ENCODE measurements around the gene ALPK1.
A peak's percentile ranks its signal among the peaks of the same experiment; 100 is the strongest.

The ALPK1 gene

DNA sequence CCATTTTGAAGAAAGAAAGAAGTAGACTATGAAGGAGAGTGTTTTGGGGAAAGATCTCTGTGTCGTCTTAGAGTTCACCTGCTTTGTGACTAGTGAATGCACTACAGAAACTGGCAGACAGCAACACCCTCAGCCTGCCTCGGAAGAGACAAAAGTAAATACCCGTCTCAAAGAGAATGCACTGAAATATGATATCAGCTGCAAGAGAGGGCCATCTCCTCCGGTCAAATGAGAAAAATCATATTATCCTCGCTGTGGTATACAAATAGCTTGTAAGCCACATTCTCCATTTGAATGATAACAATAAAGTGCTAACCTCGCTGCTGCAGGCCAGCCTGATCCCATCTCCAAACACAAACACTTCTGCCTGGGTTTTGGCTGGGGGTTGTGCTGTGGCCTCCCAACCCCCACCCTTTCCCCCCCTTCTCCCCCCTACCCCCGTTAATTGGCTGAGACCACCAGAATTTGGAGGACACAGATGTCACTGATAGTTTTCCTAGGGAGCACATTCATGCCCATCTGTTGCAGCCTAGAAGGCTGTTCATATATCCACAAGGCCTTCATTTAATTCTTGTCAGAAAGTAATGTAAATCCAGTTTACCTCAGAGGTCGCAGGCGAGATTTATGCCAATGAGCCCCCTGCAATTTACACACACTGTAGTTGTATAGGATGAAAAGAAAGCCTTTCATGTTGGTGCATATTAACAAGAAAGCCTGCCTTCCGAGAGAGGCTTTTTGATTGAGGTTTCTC is 46.3 kb downstream of the ALPK1 start:
- DNase-seq (ENCODE audit: low read depth in 2 of 2): no peak
- H3K4me3 ChIP-seq (replicated peaks in 1 of 2; ENCODE audit: low read depth in 2 of 2, low read length in 2 of 2): no peak overlapping the region
- TF ChIP-seq, protein P1, sequence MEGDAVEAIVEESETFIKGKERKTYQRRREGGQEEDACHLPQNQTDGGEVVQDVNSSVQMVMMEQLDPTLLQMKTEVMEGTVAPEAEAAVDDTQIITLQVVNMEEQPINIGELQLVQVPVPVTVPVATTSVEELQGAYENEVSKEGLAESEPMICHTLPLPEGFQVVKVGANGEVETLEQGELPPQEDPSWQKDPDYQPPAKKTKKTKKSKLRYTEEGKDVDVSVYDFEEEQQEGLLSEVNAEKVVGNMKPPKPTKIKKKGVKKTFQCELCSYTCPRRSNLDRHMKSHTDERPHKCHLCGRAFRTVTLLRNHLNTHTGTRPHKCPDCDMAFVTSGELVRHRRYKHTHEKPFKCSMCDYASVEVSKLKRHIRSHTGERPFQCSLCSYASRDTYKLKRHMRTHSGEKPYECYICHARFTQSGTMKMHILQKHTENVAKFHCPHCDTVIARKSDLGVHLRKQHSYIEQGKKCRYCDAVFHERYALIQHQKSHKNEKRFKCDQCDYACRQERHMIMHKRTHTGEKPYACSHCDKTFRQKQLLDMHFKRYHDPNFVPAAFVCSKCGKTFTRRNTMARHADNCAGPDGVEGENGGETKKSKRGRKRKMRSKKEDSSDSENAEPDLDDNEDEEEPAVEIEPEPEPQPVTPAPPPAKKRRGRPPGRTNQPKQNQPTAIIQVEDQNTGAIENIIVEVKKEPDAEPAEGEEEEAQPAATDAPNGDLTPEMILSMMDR (IDR thresholded peaks at IDR 0.05; ENCODE audit: low read depth, low read length): no peak

DNA sequence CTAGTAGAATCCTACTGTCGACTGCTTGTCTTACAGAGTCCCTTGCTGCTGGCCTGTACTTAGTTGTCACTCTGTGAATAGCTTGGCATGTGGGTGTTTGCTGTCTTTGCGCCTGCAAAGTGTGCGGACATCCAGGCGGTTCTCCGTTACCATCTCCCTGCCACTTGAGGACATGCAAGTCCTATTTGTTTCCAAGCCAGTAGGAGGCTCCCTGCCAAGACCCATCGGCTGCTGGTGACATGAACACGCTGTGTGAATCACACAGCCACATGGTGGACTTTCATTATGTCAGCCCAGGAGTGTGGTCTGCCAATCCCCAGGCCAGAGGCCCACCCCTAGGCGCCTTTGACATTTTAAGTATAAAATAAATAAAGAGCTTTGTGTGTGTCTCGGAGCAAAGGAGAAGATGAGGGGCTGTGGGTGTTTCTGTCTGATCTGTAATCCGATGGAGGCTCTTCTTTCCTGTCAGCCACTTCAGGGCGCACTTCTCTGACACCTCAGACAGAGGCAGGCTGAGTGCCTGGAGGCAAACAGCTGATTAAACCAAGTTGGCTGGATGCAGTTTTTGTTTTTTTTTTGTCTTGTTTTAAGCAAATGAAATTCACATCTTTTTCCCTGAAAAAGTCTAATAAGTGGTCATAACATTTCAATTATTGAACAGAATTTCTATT is 51.5 kb downstream of the ALPK1 start:
- DNase-seq (ENCODE audit: low read depth in 2 of 2): peak; percentile 79 to 80
- H3K4me3 ChIP-seq (replicated peaks in 1 of 2; ENCODE audit: low read depth in 2 of 2, low read length in 2 of 2): no peak overlapping the region
- TF ChIP-seq, protein P1 (IDR thresholded peaks at IDR 0.05; ENCODE audit: low read depth, low read length): peak; percentile 38

DNA sequence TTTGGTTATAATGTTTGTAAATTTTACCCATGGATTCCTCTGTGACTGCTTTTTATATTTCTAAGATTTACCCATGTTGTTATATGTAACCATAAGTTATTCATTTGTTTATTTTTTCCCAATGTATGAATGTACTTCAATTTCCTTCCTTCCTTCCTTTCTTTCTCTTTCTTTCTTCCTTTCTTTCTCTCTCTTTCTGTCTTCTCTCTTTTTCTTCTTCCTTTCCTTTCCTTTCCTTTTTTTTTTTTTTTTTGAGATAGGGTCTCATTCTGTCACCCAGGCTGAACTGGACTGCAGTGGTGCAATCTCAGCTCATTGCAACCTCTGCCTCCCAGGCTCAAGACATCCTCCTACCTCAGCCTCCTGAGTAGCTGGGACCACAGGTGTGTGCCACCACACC is 55.6 kb downstream of the ALPK1 start:
- TF ChIP-seq, protein P1 (IDR thresholded peaks at IDR 0.05; ENCODE audit: low read depth, low read length): no peak
- no peak for DNase-seq (ENCODE audit: low read depth in 2 of 2)

DNA sequence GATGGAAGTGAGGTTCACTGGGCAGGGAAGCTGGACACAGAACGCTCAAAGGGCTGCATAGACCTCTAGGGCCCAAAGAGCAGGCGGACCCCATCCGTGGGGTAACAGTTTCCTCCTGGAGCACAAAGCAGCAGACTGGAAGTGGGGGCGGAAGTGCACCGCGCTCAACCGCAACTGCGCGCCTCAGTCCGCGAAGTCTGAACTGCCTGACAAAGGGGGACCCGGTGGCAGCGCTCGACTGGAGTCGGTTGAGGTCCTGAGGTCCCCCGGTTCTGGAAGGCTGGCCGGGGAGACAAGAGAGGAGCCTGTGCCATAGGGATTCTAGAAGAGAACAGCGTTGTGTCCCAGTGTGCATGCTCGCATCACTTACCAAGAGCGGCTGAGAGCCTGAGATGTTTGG is 58.5 kb downstream of the ALPK1 start:
- H3K4me3 ChIP-seq (replicated peaks in 1 of 2; ENCODE audit: low read depth in 2 of 2, low read length in 2 of 2): no peak overlapping the region
- DNase-seq (ENCODE audit: low read depth in 2 of 2): no peak
- TF ChIP-seq, protein P1 (IDR thresholded peaks at IDR 0.05; ENCODE audit: low read depth, low read length): no peak

More for the DNA sequence above, 55.6 kb downstream of the ALPK1 start:
- no peak overlapping the region for H3K4me3 ChIP-seq (replicated peaks in 1 of 2; ENCODE audit: low read depth in 2 of 2, low read length in 2 of 2)

DNA sequence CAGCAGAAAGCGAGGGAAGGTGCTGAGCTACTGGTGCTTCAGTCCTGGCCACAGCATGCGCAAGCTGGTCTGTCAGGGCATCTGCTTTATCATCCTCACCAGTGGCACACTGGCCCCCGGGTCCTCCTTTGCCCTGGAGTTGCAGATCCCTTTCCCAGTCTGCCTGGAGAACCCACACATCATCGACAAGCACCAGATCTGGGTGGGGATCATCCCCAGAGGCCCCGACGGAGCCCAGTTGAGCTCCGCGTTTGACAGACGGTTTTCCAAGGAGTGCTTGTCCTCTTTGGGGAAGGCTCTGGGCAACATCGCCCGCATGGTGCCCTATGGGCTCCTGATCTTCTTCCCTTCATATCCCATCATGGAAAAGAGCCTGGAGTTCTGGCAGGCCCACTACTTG is 60.3 kb downstream of the ALPK1 start:
- H3K4me3 ChIP-seq (replicated peaks in 1 of 2; ENCODE audit: low read depth in 2 of 2, low read length in 2 of 2): no peak overlapping the region
- TF ChIP-seq, protein P1 (IDR thresholded peaks at IDR 0.05; ENCODE audit: low read depth, low read length): no peak
- no peak for DNase-seq (ENCODE audit: low read depth in 2 of 2)

DNA sequence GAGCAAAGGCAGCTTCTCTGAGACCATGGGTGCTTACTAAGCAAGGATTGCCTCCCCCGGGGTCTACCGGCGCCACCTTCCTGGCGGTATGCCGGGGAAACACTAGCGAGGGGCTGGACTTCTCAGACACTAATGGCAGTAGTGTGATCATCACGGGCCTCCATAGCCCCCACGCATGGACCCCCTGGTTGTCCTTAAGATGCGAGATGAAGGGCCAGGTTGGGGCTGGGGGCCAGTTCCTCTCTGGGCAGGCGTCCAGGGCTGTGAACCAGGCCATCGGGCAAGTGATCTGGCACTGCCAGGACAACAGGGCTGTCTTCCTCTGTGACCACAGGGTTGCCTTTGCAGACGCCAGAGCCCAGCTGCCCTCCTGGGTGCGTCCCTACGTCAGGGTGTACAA is 60.7 kb downstream of the ALPK1 start:
- TF ChIP-seq, protein P1 (IDR thresholded peaks at IDR 0.05; ENCODE audit: low read depth, low read length): no peak
- no peak for DNase-seq (ENCODE audit: low read depth in 2 of 2)
- H3K4me3 ChIP-seq (replicated peaks in 1 of 2; ENCODE audit: low read depth in 2 of 2, low read length in 2 of 2): no peak overlapping the region
